Measurements from ENCODE around the gene TTC5.
"Not testable (repeated sequence)": the region's sequence is repeated elsewhere in the genome, so short reads cannot be mapped to it uniquely, and the experiment has no call there.

TTC5 gene

DNA sequence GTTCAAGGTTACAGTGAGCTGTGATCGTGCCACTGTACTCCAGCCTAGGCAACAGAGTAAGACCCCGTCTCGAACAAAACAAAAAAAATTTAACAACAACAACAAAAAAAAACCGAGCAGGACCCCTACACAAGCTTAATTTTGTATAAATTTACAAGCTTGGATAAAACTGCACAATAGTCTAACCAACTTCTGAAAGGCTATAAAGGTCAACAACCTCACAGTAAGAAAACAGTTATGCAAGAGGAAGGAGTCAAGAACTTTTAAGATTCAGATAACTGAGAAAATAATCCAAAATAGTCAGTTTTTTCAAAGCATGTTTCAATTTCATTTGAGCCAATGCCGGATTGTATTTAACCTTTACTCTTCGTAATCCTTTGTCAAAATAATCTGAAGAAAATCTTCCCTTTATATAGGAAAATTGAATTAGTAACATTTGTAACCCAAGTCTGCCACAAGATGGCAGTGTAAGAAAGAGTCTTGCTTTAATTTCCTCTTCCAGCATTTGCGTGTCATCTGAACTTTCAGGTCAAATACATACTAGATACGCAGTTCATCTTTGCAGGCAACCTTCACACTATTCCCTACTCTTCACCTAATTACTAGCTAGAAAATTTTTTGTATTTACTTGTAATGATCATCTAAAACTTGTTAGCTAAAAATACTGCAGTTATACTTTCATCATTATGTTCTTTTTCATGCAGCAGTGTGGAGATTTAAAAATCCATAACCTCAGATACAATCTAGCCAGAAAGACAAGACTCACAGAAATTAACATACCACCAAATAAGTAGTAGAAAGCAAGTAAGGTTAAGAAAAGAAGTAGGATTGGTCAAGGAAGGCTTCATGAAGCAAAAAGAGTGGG lies 21.5 kb upstream of the TTC5 start:
- DNase-seq = peak; percentile 79
- in situ Hi-C loops (cut with MboI; ENCODE audit: low pct_unique_long_range_greater_than_20kb, low sequenced_read_pairs) = loop anchor here (25.0 kb wide), 1 partner anchor 285 kb away; no protein-coding TSS in a partner anchor

DNA sequence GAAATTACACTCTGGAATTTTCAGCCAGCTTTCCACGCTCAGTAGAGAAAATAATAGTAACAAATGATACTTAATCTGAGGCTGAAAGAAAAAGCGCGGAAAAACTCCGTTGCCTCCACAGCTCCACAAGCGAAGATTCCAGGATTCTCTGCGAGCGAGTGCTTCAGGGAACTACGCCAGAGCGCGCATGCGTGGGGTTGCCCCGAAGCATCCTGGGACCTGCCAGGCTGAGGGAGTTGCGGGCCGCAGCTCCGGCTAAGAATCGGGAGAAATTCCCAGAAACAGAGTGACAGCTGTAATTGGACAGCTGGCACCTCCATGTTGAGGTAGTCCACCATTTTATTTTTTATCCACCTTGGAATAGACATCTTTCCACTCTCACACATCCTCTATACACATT lies 12.0 kb upstream of the TTC5 start:
- in situ Hi-C loops (cut with MboI; ENCODE audit: low pct_unique_long_range_greater_than_20kb, low sequenced_read_pairs) = no loop called here
- no peak for DNase-seq

DNA sequence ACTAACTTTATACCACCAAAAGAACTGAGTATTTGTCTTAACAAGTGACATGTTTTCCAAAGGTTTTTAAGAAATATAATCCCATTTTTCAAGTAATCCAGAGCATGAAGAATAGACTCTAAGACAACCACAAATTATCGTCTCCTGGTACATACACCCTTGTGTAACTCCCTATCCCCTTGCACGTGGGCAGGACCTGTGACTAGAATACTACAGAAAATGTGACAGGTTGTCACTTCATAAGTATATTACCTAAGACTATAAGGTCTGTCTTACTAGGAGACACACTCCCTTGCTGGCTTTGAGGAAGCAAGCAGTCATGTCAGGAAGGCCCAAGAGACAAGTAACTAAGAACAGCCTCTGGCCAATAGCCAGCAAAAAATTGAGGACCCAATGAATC lies 8.3 kb upstream of the TTC5 start:
- in situ Hi-C loops (cut with MboI; ENCODE audit: low pct_unique_long_range_greater_than_20kb, low sequenced_read_pairs) = no loop called here
- no peak for DNase-seq

DNA sequence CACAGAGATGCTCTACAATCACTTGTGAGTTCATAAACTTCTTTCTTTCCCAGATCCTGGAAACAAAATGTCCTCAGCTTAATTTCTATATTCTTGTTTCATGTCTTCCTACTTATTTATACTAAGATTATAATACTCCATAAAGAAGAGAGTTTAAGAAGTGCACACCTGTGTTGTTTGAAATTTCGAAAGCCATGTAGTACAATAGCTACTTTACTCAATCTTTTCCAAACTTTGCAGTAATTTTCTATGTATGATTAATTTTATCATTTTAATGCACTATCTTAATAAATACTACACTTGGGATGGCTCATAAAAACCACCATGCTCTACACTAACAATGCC lies 300 bp upstream of the TTC5 start:
- in situ Hi-C loops (cut with MboI; ENCODE audit: low pct_unique_long_range_greater_than_20kb, low sequenced_read_pairs) = no loop called here
- no peak for DNase-seq

DNA sequence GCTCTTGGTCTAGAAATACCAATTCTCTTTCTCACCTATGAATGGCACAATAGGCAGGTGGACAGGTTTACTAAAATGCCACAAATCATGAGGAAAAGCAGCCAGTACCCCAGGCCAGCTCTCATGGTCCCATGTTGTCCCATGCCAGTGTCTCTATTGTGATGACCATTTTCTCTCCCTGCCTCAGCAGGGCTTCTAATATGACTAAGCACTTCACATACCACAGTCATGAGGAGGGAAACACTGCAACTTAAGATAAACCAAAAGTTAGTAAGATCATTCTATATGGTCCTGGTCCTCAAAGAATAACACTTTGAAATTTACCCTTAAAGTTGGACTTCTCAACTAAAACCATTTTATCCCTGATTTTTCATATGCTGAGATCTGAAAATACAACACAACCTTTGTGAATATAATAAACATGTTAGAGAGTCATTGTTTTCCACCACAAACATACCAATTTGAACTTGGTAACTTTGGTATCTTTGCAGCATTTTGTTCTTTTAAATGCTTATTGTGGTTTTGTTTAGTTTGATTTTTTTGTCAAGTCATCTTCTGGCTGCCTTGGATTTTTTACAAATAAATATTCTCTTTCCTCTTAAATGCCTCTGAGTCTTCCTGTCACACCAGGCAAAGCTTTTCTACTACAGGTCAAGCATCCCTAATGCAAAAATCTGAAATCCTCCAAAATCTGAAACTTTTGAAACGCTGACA lies 3.6 kb downstream of the TTC5 start:
- in situ Hi-C loops (cut with MboI; ENCODE audit: low pct_unique_long_range_greater_than_20kb, low sequenced_read_pairs) = no loop called here
- no peak for DNase-seq

DNA sequence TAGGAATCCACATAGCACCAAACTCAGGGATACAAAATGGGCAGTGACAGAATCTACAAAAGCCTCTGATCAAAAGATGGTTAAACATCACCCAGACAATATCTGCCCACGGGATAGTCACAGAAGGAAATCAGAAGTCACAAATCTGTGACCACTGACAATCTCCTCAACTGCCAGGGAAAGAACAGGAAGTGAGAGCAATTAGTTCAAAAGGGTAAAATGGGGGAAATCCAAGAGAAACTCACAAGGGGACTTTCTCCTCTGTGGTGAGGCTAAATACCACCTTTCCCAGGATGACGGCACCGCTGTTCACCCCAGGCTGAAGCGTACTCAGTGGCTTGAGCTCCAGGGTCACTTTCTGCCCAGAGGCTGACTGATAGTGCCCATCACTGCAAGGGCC lies 10.7 kb downstream of the TTC5 start:
- in situ Hi-C loops (cut with MboI; ENCODE audit: low pct_unique_long_range_greater_than_20kb, low sequenced_read_pairs) = no loop called here
- no peak for DNase-seq

DNA sequence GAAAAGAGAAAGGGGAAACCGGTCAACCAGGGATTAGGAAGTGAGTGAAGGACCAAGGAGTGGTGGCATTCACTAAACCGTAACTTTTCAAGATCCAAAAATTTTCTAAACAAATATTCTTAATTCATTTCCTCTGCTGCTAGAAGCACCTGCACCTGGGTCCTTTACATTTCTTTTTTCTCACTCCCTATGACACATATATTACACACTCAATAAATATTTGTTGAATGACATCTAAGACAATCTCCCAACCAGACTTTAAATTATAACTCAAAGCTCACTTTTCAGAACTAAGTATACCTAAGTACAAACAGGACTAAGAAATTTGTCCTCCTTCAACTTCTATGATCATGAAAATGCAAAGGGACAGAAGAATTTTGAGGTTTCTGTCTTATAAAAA lies 11.1 kb downstream of the TTC5 start:
- in situ Hi-C loops (cut with MboI; ENCODE audit: low pct_unique_long_range_greater_than_20kb, low sequenced_read_pairs) = no loop called here
- DNase-seq = no peak

DNA sequence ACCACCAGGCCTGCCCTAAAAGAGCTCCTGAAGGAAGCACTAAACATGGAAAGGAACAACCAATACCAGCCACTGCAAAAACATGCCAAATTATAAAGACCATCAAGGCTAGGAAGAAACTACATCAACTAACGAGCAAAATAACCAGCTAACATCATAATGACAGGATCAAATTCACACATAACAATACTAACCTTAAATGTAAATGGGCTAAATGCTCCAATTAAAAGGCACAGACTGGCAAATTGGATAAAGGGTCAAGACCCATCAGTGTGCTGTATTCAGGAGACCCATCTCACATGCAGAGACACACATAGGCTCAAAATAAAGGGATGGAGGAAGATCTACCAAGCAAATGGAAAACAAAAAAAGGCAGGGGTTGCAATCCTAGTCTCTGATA lies 23.8 kb downstream of the TTC5 start:
- DNase-seq; in situ Hi-C loops (cut with MboI; ENCODE audit: low pct_unique_long_range_greater_than_20kb, low sequenced_read_pairs): not testable (repeated sequence)

DNA sequence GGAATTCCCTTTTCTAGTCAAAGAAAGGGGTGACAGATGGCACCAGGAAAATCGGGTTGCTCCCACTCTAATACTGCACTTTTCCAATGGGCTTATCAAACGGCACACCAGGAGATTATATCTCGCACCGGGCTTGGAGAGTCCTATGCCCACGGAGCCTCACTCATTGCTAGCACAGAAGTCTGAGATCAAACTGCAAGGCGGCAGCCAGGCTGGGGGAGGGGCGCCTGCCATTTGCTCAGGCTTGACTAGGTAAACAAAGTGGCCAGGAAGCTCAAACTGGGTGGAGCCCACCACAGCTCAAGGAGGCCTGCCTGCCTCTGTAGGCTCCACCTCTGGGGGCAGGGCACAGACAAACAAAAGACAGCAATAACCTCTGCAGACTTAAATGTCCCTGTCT lies 25.5 kb downstream of the TTC5 start:
- in situ Hi-C loops (cut with MboI; ENCODE audit: low pct_unique_long_range_greater_than_20kb, low sequenced_read_pairs); DNase-seq: not testable (repeated sequence)

DNA sequence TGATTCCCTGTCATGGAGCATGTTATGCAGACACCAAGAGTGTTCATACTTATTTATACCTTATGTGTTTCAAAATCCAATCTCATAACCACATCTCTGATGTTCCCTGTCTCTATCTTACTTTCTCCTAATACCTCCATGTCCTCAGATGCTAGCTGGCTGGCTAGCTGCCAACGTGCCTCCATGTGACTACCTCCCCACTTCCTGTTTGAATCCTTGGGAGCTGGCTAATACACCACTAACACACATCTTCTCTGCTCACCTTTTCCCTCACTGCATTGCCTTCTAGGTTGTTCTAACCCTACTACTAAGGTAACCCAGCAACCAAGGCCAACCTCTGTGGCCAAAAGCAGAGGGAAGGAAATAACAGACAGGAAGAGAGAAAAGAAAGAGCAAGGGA lies 27.3 kb downstream of the TTC5 start:
- in situ Hi-C loops (cut with MboI; ENCODE audit: low pct_unique_long_range_greater_than_20kb, low sequenced_read_pairs) = no loop called here
- peak; percentile 56 for DNase-seq

DNA sequence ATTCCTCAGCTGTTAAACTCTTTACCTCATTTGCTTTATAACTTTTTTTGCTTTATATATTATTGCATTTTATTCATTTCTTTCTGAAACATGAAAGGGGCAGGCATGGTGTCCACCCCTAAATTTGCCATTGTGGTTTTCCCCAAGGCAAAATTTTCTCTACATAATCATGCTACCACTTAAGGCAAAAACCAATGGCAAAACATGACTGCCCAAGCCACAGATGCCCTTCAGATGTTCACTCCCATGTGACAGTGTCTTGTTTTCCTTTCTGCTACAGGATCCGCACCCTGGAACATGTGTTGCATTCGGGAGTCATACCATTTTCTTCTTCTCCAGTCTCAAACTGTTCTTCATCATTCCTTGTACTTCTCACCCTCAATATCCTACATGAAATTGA lies 28.3 kb downstream of the TTC5 start:
- in situ Hi-C loops (cut with MboI; ENCODE audit: low pct_unique_long_range_greater_than_20kb, low sequenced_read_pairs) = no loop called here
- no peak for DNase-seq

DNA sequence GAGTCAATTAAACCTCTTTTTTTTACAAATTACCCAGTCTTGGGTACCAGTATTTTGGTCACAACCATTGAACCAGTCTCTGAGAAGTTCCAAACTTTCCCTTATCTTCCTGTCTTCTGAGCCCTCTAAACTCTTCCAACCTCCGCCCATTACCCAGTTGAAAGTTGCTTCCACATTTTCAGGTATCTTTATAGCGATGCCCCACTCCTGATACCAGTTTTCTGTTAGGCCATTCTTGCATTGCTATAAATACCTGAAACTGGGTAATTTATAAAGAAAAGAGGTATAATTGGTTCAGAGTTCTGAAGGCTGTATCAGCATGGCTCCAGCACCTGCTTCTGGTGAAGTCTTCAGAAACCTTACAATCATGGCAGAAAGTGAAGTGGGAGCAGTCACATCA lies 31.7 kb downstream of the TTC5 start:
- in situ Hi-C loops (cut with MboI; ENCODE audit: low pct_unique_long_range_greater_than_20kb, low sequenced_read_pairs) = no loop called here
- DNase-seq = no peak

DNA sequence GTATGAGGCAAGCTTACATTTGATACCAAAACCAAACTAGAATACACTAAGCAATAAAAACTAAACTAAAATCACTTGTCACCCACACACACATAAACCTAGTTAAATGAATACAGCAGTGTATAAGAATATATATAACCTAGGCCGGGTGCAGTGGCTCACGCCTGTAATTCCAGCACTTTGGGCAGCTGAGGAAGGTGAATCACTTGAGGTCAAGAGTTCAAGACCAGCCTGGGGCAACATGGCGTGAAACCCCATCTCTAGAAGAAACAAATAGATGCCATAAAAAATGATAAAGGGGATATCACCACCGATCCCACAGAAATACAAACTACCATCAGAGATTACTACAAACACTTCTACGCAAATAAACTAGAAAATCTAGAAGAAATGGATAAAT lies 41.4 kb downstream of the TTC5 start:
- DNase-seq; in situ Hi-C loops (cut with MboI; ENCODE audit: low pct_unique_long_range_greater_than_20kb, low sequenced_read_pairs): not testable (repeated sequence)

DNA sequence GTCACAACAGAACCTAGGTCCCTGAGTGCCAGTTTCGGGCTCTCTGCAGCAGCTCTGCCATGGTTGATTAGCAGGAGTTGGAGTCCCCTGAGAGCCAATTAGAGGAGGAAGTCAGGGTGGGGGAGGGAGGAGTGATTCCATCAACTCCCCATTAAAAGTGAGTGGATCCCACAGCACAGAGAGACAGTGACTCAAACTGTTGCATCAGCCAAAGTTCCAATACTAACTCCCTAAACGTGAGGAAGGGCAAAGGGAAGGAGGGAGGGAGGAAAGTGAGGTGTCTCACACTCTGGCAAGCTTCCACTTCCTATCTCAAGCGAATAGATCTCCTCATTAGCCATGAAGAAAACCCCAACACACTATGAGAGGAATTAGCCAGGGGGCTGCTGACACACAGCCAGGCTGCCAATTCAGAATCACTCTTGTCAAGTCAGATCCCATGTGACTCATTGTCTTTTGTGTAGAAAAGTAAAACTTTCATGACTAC lies 43.1 kb downstream of the TTC5 start:
- in situ Hi-C loops (cut with MboI; ENCODE audit: low pct_unique_long_range_greater_than_20kb, low sequenced_read_pairs) = no loop called here
- DNase-seq = no peak

DNA sequence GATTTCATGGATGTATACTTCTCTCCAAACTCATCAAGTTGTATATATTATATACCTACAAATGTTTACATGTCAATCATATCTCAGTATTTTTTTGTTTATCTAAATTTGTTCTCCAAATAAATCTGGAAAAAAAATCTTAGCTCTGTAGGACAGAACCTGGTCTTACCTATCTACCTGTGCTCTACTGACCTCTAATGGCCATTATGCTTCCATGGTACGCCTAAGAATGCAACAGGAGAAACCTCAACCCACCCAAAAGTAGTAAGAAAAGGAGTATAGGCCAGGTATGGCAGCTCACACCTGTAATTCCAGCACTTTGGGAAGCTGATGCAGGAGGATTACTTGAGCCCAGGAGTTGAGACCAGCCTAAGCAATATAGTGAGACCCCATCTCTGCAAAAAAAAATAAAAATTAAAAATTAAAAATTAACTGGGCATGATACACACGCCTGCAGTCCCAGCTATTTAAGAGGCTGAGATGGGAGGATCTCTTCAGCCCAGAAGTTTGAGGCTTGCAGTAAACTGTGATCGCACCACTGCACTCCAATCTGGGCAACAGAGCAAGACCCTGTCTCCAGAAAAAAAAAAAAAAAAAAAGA lies 58.0 kb downstream of the TTC5 start:
- in situ Hi-C loops (cut with MboI; ENCODE audit: low pct_unique_long_range_greater_than_20kb, low sequenced_read_pairs) = no loop called here

More for the DNA sequence above, 58.0 kb downstream of the TTC5 start:
- DNase-seq = peak; percentile 8
